Uterus (tissue), 4 donors: ENCODE measurements around the gene KCNK6. TPM values are rescaled to one million over a fixed set of nuclear protein-coding genes. Genes with fewer than 3 reads are reported as not detected.

Experiments used
- DNase-seq, 2 donors: peaks; one replicate each; pipeline ENCODE4 v3.0.0-alpha.2; 2019 to 2020
- H3K27ac ChIP-seq, 2 donors: fragments of 200-600 bp; sonication (generic); 1 replicate in 1 of 2; 2 replicates in 1 of 2; pipeline ENCODE4 v1.5.1; 2016 to 2018
- H3K27me3 ChIP-seq, 2 donors: fragments of 200-600 bp; sonication (generic); one replicate each; pipeline ENCODE4 v1.5.1; 2018 to 2019; ENCODE audit warnings: control low read depth in 1 of 2
- H3K36me3 ChIP-seq, 2 donors: fragments of 200-600 bp; sonication (generic); one replicate each; pipeline ENCODE4 v1.5.1; 2019; ENCODE audit warnings: control low read depth in 1 of 2
- H3K4me1 ChIP-seq, 2 donors: fragments of 200-600 bp; sonication (generic); one replicate each; pipeline ENCODE4 v1.5.1; 2018 to 2019; ENCODE audit warnings: control low read depth in 1 of 2
- H3K4me3 ChIP-seq, 2 donors: fragments of 200-600 bp; sonication (generic); 1 replicate in 1 of 2; 2 replicates in 1 of 2; pipeline ENCODE4 v1.5.1; 2018 to 2019; ENCODE audit warnings: mild to moderate bottlenecking in 1 of 2
- H3K9me3 ChIP-seq, 2 donors: fragments of 200-600 bp; sonication (generic); one replicate each; pipeline ENCODE4 v1.5.1; 2019; ENCODE audit warnings: control low read depth in 1 of 2
- CTCF ChIP-seq, 4 experiments: fragments of 200-600 bp in 2 of 4; fragments of 450-650 bp in 2 of 4; sonication (generic) in 2 of 4; IDR thresholded peaks; one replicate each; pipeline ENCODE4 v1.5.1; 2016 to 2019; ENCODE audit warnings: antibody characterized with exemption in 4 of 4, mild to moderate bottlenecking in 2 of 4, moderate library complexity in 1 of 4
- POLR2A ChIP-seq, 2 donors: fragments of 450-650 bp; IDR thresholded peaks; one replicate each; pipeline ENCODE4 v1.6.1; 2016; ENCODE audit warnings: antibody characterized with exemption in 2 of 2, mild to moderate bottlenecking in 1 of 2, moderate library complexity in 1 of 2
- intact Hi-C: fragments of 100-400 bp; cut with DNase I; formaldehyde crosslinking; loops from one replicate; pipeline ENCODE4 v1.15.1; 2023; ENCODE audit warnings: low total_unique reads
- total RNA-seq, 4 donors: library from RNA; depleted of rRNA in 3 of 4; stranded (reverse); fragments of >200 nt in 3 of 4; gene quantifications; one replicate each; pipeline versions ENCODE4 v1.1.0 to v1.2.4, GENCODE V29; 2014 to 2023
- donor health status: DM: yes; HTN: yes; CAD: no.

Gene KCNK6
- total RNA-seq, 4 donors from 2014 or later, result 0.59 to 60.6 (median 4.3) TPM

- Histone ChIP-seq H3K36me3 (no peaks in the 10 kb centered on the region), H3K27ac (no peak overlapping the region), H3K4me3 (no peak overlapping the region), H3K9me3 (no peaks in the 10 kb centered on the region), H3K27me3 (no peaks in the 10 kb centered on the region), H3K4me1 (no peaks in the 10 kb centered on the region)
- TF ChIP-seq CTCF (IDR thresholded peaks at IDR 0.05), result no peak
- TF ChIP-seq POLR2A (IDR thresholded peaks at IDR 0.05), result no peak
- intact Hi-C loops, result no loop called here
- no peak for DNase-seq
Measured at GRCh38 chr19:38355728-38356725, 36.4 kb downstream of the KCNK6 start.

GRCh38 chr19:38358071-38358470 is 38.4 kb downstream of the KCNK6 start:
- DNase-seq, result no peak
- Histone ChIP-seq H3K27ac (no peak overlapping the region), H3K9me3 (no peaks in the 10 kb centered on the region), H3K4me3 (no peak overlapping the region), H3K4me1 (no peaks in the 10 kb centered on the region), H3K27me3 (no peaks in the 10 kb centered on the region), H3K36me3 (no peaks in the 10 kb centered on the region)
- TF ChIP-seq POLR2A (IDR thresholded peaks at IDR 0.05), result no peak
- no peak for TF ChIP-seq CTCF (IDR thresholded peaks at IDR 0.05)
- intact Hi-C loops, result no loop called here

- Histone ChIP-seq H3K27me3 (no peaks in the 10 kb centered on the region), H3K4me3 (no peak overlapping the region), H3K36me3 (no peaks in the 10 kb centered on the region), H3K9me3 (no peaks in the 10 kb centered on the region), H3K4me1 (no peaks in the 10 kb centered on the region), H3K27ac (no peak overlapping the region)
- intact Hi-C loops, result no loop called here
- DNase-seq, result no peak
- TF ChIP-seq CTCF (IDR thresholded peaks at IDR 0.05) (no peak), POLR2A (IDR thresholded peaks at IDR 0.05) (no peak)
Measured at GRCh38 chr19:38359242-38360021, 39.8 kb downstream of the KCNK6 start.

GRCh38 chr19:38360351-38360750 is 40.7 kb downstream of the KCNK6 start:
- no peak for TF ChIP-seq POLR2A (IDR thresholded peaks at IDR 0.05)
- TF ChIP-seq CTCF (IDR thresholded peaks at IDR 0.05), result no peak
- H3K36me3 ChIP-seq, result no peaks in the 10 kb centered on the region
- no peak overlapping the region for H3K27ac ChIP-seq
- intact Hi-C loops, result no loop called here
- no peak overlapping the region for H3K4me3 ChIP-seq
- no peaks in the 10 kb centered on the region for H3K4me1 ChIP-seq
- H3K9me3 ChIP-seq, result no peaks in the 10 kb centered on the region
- DNase-seq, result no peak
- H3K27me3 ChIP-seq, result no peaks in the 10 kb centered on the region
